Measurements from ENCODE around the gene PAN3. TPM values are rescaled to one million over a fixed set of nuclear protein-coding genes. Genes with fewer than 3 reads are reported as not detected.

Gene PAN3
- total RNA-seq, 1 donor from 2014 or later: 61.3 TPM

DNA sequence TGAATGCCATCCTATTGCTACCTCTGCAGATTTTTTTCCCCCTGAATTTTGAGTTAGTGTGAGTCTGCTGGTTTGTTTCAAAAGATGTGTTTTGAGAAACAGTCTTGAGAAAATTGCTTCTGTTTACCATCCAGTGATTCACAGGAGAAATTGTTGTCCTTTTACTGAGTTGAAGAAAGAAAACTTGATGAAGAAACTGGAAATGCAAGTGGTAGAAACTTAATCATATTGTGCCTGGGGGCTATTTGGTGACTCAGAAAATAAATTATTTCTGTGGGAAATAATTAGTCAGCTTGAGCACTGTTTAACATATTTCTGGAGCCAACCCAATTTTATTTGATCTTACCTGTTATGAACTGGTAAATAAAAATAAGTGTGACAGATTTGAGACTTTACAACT, 35.4 kb downstream of the PAN3 start:
- DNase-seq (ENCODE audit: low spot score in 2 of 2, unreplicated experiment in 2 of 2): no peak

DNA sequence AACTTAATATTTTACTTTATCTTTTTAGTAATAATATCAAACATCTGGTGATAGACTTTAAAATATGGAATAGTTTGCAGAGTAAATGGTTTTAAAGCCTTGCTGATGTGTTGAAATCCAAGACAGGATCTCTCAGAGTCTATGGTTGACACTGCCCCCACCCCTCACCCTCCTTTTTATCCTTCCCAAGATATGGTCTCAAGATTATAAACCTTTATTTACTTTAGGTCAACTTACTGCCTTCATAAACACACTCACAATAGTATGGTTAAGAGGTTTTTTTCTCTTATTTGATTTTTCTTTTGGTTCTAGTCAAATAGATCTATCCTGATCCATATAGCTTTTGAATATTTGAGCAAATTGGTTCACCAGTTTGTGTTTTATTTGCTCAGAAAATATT, 39.0 kb downstream of the PAN3 start:
- no peak overlapping the region for H3K27ac Mint-ChIP-seq
- no peaks in the 10 kb centered on the region for H3K27me3 Mint-ChIP-seq (ENCODE audit: low read depth)
- H3K9me3 Mint-ChIP-seq: no peaks in the 10 kb centered on the region
- H3K4me1 Mint-ChIP-seq: peaks cover 13% of the 10 kb centered on the region
- DNase-seq (ENCODE audit: low spot score in 2 of 2, unreplicated experiment in 2 of 2): no peak
- H3K4me3 Mint-ChIP-seq: no peak overlapping the region
- TF ChIP-seq, protein P1, sequence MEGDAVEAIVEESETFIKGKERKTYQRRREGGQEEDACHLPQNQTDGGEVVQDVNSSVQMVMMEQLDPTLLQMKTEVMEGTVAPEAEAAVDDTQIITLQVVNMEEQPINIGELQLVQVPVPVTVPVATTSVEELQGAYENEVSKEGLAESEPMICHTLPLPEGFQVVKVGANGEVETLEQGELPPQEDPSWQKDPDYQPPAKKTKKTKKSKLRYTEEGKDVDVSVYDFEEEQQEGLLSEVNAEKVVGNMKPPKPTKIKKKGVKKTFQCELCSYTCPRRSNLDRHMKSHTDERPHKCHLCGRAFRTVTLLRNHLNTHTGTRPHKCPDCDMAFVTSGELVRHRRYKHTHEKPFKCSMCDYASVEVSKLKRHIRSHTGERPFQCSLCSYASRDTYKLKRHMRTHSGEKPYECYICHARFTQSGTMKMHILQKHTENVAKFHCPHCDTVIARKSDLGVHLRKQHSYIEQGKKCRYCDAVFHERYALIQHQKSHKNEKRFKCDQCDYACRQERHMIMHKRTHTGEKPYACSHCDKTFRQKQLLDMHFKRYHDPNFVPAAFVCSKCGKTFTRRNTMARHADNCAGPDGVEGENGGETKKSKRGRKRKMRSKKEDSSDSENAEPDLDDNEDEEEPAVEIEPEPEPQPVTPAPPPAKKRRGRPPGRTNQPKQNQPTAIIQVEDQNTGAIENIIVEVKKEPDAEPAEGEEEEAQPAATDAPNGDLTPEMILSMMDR (IDR thresholded peaks at IDR 0.05; ENCODE audit: unreplicated experiment): no peak
- H3K36me3 Mint-ChIP-seq: peaks cover 11% of the 10 kb centered on the region

More for the DNA sequence above, 35.4 kb downstream of the PAN3 start:
- Mint-ChIP-seq H3K4me3 (no peak overlapping the region), H3K27me3 (ENCODE audit: low read depth) (no peaks in the 10 kb centered on the region), H3K27ac (no peak overlapping the region), H3K9me3 (no peaks in the 10 kb centered on the region), H3K4me1 (peaks cover 13% of the 10 kb centered on the region), H3K36me3 (peaks cover 20% of the 10 kb centered on the region)
- TF ChIP-seq, protein P1 (IDR thresholded peaks at IDR 0.05; ENCODE audit: unreplicated experiment): no peak

DNA sequence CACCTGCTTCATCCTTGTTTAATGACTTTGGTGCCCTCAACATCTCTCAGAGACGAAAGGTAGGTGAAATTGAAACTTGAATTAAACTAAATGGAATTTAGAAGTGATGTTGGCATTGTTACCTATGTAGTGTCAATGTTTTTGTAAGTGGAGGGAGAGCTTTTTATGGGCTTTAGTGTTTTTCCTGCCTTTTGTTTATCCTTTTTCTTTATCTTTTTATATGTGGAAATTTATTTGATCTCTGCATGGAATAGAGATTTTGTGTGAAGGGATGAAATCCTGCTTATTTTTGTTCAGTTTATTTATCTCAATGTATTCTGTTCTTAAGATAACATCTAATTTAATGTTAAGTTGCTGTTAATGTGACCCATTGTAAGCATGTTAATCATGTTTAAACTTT, 39.5 kb downstream of the PAN3 start:
- no peaks in the 10 kb centered on the region for H3K27me3 Mint-ChIP-seq (ENCODE audit: low read depth)
- no peak overlapping the region for H3K27ac Mint-ChIP-seq
- H3K9me3 Mint-ChIP-seq: no peaks in the 10 kb centered on the region
- TF ChIP-seq, protein P1 (IDR thresholded peaks at IDR 0.05; ENCODE audit: unreplicated experiment): no peak
- peaks cover 8% of the 10 kb centered on the region for H3K4me1 Mint-ChIP-seq
- peaks cover 12% of the 10 kb centered on the region for H3K36me3 Mint-ChIP-seq
- no peak for DNase-seq (ENCODE audit: low spot score in 2 of 2, unreplicated experiment in 2 of 2)
- no peak overlapping the region for H3K4me3 Mint-ChIP-seq

DNA sequence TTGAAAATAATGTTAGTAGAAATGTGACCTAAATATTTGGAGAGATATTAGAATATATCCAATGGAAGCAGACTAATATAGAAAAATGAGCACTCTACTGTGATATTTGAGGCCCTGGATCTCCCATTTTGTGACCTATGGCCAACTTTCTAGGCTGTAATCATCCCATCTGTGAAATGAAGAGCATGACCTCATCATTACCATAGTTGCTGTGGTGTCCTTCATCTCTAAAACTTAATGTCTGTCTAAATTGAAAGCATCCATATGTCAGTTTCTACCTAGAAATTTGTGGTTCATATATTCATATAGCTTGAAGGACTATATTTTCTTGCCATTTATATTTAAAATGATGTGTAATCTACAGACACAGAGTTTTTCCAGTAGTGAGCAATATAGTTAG, 41.6 kb downstream of the PAN3 start:
- Mint-ChIP-seq H3K4me3 (no peak overlapping the region), H3K9me3 (no peaks in the 10 kb centered on the region), H3K27ac (no peak overlapping the region)

DNA sequence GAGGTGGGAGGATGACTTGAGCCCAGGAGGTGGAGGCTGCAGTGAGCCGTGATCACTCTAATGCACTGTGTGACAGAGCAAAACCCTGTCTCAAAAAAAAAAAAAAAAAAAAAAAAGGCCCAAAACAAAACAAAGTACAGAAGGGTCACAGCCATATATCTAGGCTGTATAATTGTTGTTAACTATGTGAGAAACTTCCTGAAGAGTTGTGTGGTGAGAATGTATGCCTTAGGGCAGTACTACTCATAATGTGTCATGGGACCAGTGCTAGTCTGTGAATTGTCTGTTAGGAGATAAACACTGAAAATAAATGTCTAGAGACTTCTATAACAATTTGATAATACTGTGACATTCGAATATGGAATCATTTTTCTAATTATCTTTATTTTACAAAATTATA, 43.1 kb downstream of the PAN3 start:
- DNase-seq (ENCODE audit: low spot score in 2 of 2, unreplicated experiment in 2 of 2): no peak

More for the DNA sequence above, 41.6 kb downstream of the PAN3 start:
- Mint-ChIP-seq H3K36me3 (peaks cover 13% of the 10 kb centered on the region), H3K27me3 (ENCODE audit: low read depth) (no peaks in the 10 kb centered on the region), H3K4me1 (no peaks in the 10 kb centered on the region)
- DNase-seq (ENCODE audit: low spot score in 2 of 2, unreplicated experiment in 2 of 2): no peak
- TF ChIP-seq, protein P1 (IDR thresholded peaks at IDR 0.05; ENCODE audit: unreplicated experiment): no peak

More for the DNA sequence above, 43.1 kb downstream of the PAN3 start:
- Mint-ChIP-seq H3K4me3 (no peak overlapping the region), H3K4me1 (no peaks in the 10 kb centered on the region), H3K27ac (no peak overlapping the region), H3K36me3 (peaks cover 8% of the 10 kb centered on the region), H3K9me3 (no peaks in the 10 kb centered on the region), H3K27me3 (ENCODE audit: low read depth) (no peaks in the 10 kb centered on the region)
- TF ChIP-seq, protein P1 (IDR thresholded peaks at IDR 0.05; ENCODE audit: unreplicated experiment): no peak
